GM18517 (cell line): Measurements from ENCODE around the gene SLC38A2.

ENCODE experiments used
- ATAC-seq: cut with Tn5 transposase; IDR thresholded peaks from one replicate; pipeline ENCODE4 v1.9.1; 2021; ENCODE audit warnings: mild to moderate bottlenecking, moderate library complexity; ENCODE audit not compliant: unreplicated experiment

The SLC38A2 gene

GRCh38 chr12:46377678-46378077 is 5.1 kb upstream of the SLC38A2 start:
- no peak for ATAC-seq

DNA sequence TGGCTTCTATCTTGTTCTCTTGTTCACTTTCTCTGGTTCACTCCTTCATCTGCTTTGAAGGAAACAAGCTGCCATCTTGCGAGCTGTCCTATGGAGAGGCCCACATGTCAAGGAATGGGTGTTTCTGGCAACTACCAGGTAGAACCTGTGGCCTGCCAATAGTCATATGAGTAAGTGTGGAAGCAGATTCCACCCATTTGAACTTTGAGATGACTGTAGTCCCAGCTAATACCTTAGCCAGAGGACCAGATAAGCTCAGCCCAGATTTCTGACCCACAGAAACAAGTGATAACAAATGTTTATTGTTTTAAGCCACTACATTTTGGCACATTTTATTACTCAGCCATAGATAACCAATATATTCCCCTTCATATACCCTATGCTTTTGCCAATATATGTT is 4.0 kb upstream of the SLC38A2 start:
- no peak for ATAC-seq

GRCh38 chr12:46374711-46375110 is 2.1 kb upstream of the SLC38A2 start:
- no peak for ATAC-seq

- no peak for ATAC-seq
These were observed 1.7 kb upstream of the SLC38A2 start for GRCh38 chr12:46374310-46374709.

- no peak for ATAC-seq
These were observed 1.0 kb upstream of the SLC38A2 start for GRCh38 chr12:46373301-46374296.

DNA sequence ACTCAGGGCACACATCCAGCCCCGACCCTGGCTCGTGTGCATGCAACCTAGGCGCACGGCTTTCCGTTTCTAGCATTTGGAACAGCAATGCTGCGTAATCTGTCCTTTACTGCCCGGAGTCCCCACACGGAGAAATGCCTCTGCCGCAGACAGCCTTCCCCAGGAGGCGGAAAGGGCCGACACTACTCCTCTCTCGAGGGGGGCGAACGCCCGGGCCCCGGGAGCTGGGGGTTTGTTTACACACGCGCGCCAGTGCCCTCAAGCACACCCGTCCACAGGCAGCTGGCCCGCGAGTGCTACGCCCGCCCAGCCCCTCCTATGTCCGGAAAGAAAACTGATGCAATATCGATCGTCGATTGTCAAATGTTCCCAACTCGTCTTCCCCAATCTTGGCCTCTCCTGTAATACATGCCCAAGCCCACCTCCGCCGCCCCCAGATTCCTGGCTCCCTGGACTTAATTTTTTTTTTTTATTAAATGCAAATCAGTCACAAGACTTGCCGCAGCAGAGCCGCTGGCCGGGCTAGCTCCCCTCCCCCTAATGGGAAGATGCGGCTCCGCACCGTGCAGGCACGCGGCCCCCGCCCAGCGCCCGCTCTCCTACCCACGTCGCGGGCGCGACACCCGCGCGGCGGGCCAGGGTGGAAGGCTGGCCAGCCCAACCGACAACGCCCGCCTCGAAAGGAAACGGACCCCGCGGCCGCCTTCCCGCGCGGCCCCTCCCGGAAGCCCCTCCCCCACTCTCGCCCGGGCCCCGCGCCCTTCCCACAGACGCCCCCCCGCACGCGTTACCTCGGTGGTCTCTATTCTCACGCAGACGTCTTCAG is 642 bp downstream of the SLC38A2 start:
- peak; percentile 11 for ATAC-seq

DNA sequence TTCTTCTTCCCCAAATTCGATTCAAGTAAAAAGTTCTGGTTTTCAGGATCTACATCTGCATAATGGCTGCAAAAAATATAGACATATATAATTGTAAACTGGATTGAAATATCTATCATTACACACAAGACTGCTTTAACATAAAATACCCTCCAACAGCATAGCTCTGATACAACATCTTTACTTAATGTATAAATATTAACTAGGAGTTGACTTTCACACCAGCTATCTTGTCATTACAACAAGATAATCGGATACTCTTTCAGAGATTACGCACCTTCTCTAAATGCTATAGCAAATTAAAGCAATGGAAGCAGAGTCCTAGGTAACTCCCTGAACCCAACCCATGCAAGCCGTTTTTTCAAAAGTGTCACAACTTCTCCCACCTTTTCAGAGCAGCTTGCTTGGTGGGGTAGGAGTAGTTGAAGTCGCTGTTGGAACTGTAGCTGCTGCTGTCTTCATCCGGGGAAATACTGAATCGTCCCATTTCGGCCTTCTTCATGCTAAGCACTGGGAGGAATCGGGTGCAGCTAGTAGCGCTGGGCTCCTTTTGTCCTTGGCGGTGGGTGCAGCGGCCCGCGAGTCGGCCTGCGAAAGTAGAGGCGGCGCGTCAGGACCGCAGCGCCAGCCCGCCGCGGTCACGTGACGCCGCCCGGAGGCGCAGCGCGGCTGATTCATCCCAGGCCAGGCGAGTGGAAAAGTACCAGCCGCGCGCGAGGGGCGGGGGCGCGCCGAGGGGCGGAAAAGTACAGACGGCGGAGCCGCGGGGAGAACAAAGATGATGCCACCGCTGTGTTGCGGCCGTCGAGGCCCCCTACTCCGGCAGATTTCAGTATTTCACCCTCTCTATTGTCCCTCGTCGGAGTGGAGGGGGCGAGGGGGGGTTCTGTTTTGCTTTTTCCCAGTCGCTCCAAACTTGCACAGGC is 1.5 kb downstream of the SLC38A2 start:
- ATAC-seq = peak; percentile 63

DNA sequence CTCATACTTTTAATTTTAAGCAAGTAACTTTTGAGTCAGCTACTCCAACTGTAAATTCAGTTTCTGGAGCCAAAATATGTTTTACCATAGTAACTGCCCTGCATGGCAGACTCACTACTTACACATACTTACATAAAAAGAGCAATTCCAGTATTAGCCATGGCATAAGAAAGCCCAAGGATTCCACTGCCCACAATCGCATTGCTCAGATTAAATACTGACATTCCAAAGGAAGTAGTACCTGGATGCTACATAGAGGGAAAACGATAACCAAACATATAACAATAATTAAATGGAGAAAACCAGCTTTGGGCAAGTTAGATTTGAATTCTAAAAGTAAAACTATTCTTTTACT is 2.2 kb downstream of the SLC38A2 start:
- ATAC-seq = no peak

DNA sequence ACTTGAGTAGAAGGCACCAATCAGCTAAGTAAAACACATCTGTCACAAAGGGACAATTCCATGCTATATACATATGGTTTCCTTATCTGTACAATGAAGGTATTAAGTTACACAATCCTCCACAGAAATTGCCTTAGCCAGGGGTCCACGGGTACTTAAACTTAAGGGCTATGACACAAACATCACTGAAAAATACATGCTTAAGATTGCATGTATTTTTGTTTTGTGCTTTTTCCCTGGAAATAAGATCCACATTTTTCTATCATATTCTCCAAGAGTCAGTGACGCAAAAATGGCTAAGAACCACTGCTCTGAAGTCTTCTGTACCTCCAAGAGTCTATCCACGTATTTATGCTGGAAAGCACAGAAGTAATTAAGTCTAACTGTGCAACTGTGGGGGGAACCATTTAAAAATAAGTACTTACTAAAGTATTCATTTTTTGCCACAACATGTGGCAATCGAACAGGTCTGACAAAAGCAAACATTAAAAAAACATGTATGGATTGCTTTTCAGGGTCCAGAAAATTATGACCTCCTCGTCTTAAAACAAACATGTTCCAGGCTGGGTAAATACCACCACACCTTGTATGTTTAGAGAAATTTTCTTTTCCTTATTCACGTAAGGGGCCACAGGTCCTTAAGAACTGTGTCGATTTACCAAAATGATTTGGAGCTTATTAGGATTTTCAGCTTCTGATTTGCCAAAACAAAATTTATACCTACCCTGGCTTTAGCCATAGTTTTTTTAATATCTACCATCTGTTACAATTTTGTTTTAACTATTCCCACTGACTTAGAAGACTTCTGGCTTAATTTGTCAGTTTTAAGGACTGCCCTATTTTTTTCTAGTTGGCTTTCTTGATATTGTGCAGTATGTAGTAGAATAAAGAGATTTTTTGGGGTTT is 2.8 kb downstream of the SLC38A2 start:
- no peak for ATAC-seq

- no peak for ATAC-seq
These were observed 3.5 kb downstream of the SLC38A2 start for GRCh38 chr12:46369095-46369473.

GRCh38 chr12:46368684-46369083 is 3.9 kb downstream of the SLC38A2 start:
- ATAC-seq = no peak

DNA sequence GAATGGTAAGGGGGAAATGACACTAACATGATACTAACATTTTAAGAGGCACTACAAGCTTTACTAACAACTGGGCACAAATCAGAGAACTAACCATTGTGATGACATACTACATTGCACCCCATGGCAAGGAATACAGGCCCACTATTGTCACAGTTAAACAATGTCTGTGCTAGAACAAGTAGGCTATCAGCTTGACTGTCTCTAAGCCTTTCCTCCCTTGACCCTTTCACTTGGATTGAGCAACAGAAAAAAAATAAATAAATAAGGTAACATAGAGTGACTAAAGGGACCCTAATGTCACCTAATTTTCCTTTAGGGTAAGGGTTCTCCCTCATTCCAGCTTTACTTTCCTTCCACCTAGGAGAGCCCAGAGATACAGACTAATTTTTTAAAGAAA is 4.4 kb downstream of the SLC38A2 start:
- no peak for ATAC-seq

GRCh38 chr12:46367351-46368029 is 5.1 kb downstream of the SLC38A2 start:
- no peak for ATAC-seq

DNA sequence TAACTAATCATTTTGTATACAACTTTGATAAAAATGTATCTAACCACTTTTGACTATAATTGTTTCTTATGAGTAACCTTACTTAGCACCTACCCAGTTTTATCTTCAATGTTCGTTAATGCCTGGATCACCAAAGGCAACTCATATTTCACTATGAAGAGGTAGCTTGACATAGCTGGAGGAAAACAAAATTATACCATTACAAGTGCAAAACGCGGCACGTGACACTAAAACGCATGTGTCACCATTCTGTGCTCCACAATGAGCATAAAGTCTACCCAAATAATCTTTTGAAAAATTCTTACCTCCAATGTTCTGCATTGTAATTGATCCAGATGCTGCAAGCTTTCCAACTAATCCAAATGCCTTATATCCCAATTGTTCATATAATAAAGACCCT is 5.8 kb downstream of the SLC38A2 start:
- ATAC-seq = no peak

GRCh38 chr12:46365951-46366379 is 6.6 kb downstream of the SLC38A2 start:
- ATAC-seq = no peak

DNA sequence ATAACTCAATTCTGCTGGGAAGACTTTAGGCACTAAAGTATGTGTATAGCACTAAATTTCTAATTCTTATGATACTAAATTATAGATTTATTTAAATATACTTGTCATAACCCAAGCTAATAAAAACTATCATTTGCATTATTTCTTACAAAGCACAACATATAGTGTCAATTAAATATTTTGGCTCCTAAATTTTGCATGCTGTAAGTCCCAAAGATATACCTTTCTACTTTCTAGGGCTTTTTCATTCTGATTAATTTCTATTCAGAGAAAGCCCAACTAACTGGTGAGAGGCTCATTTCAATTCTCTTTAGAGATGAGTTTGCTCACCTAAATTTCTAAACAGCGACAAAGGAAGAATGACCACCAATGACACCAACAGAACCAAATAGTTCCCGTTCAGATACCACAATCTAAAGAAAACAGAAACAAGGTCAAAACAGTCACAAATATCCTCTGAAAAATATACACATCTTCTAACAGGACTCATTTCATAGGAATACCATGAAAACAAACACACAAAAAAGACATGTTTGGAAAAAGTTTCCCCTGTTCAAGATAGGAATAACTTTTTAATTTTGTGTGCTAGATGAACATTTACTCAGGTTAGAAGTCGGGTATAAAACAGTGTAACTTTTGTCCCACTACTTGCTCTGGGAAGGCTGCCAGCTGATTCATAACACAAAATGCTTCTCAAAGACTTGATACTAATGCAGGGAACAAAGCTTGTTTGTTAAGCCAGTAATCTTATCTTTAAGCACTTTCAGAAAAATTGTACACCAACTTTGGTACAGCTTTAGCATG is 7.6 kb downstream of the SLC38A2 start:
- ATAC-seq = no peak

GRCh38 chr12:46364300-46364696 is 8.3 kb downstream of the SLC38A2 start:
- no peak for ATAC-seq

- ATAC-seq = no peak
These were observed 8.8 kb downstream of the SLC38A2 start for GRCh38 chr12:46363582-46364299.
